ENCODE results near the gene SEC14L2.
A peak's percentile ranks its signal among the peaks of the same experiment; 100 is the strongest.

SEC14L2 gene

DNA sequence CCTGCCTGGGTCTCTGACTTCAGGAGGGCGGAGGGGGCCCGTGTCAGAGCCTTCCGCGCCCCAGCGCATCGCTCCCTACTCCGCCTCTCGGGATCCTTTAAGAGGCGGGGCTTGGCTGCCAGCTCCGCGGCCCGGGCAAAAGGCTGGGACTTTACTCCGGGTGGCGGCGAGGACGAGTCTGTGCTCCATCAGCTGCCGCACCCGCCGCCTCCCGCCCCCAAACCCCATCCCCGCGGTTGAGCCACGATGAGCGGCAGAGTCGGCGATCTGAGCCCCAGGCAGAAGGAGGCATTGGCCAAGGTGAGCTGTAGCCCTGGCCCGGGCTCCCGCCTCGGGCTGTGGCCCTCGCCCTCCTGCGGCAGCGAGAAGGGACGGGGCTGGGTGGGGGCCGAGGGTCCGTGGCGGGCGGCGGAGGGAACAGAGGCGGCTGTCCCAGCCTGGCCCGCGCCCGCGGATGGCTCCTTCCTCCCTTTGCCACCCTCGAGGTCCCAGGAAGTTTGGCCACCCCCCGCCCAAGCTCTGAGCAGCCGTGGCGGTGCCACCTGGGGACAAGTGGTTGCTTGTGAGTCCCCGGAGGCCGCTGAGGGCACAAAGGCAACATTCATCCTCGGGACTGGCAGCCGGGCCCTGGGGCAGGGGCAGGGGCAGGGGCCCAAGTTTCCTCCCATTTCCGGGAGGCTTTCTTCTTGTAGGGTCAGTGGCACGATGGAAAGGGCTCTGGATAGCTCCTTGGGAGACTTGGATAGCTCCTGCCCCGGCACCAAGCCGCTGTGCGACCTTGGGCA, at the start of gene SEC14L2:
Gene SEC14L2 (plus strand): TSS at position 148 of the 785 bp plus-strand sequence. CDS start 99 bp downstream, at position 247.
- DNase-seq, result peak; percentile 86

DNA sequence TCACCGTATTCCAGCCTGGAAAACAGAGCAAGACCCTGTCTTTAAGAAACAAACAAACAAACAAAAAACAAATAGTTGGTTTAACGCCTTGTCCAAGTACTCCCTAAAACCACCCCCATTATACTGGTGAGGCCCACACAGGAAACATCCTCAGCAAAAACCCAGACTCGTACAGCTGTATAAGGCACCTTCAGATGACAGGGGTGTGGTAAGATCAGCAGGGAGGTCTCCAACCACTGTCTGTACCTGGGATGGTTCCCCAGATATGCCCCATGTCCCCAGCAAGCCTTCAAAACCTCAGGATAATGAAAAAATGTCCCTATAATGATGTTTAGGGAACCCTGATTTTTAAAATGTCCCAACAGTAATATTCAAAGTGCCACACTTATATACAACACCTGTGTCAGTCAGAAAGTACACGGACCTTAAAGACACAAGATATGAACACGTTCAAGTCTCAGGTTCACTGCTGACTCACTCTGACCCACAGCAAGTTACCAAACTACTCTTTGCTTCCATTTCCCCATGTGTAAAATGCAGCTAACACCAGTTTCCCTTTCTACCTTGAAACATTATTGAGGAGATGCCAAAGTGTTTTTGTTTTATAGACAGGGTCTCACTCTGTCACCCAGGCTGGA, 49.4 kb upstream of the SEC14L2 start:
- DNase-seq, result no peak

DNA sequence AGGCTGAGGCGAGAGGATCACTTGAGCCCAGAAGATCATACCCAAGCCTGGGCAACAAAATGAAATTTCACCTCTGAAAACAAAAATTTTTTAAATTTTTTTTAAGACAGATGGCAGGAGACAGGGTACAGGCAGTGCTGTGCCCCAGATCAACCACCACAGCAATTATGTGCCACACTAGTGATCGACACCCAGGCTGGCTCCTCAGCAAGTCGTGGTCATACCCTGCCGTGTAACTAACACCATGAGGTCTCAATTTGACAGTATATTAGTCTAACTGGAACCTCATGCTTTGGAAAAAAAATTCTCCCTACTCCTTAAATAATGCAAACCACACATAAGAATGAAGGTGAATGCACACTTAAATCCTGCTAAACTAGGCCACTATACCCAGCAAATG, 48.4 kb upstream of the SEC14L2 start:
- DNase-seq, result no peak

DNA sequence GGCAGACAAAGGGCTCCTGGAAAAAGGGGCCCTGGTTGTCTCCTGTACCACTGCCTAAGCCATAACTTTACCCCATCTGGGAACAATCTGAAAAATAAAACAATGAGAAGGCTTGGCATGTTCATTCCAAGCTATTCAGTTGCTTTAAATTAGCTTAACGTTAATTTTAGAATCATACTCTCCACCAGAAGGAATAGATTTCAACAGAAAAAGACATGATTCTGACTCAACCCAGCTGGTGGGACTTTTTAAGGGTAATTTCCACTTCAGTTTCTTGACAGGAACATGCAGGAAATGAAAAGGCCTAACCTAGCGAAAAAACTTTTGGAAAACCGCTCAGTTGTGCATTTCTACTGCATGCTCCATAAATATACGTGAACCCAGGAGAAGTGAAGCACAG, 48.0 kb upstream of the SEC14L2 start:
- DNase-seq, result no peak

DNA sequence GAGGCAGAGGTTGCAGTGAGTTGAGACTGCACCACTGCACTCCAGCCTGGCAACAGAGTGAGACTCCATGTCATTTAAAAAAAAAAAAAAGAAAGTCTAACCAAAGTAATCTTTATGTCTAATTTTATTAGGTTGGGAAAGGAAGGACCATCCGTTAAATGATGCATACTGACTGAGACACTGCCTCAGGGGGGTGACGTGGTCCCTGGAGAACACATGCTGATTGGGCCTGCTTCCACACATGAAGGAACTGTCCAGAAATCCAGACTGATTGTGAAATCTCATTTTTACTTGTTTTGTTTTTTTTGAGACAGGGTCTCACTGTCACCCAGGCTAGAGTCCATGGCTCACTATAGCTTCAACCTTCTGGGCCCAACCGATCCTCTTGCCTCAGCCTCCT, 45.6 kb upstream of the SEC14L2 start:
- no peak for DNase-seq

DNA sequence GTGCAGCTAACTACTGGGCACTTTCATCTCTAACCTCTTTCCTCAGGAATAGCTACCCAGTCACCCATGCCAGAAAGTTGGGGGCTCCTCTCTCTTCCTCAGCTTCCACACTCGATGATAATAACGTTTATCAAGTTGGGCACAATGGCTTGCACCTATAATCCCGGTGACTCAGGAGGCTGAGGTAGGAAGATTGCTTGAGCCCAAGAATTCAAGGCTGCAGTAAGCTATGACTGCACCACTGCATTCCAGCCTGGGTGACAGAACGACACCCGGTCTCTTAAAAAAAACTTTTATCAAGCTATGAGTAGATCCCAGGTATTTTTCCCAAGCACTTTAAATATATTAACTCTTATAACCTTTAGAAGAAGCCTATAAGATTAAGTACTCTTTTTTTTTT, 42.2 kb upstream of the SEC14L2 start:
- no peak for DNase-seq

DNA sequence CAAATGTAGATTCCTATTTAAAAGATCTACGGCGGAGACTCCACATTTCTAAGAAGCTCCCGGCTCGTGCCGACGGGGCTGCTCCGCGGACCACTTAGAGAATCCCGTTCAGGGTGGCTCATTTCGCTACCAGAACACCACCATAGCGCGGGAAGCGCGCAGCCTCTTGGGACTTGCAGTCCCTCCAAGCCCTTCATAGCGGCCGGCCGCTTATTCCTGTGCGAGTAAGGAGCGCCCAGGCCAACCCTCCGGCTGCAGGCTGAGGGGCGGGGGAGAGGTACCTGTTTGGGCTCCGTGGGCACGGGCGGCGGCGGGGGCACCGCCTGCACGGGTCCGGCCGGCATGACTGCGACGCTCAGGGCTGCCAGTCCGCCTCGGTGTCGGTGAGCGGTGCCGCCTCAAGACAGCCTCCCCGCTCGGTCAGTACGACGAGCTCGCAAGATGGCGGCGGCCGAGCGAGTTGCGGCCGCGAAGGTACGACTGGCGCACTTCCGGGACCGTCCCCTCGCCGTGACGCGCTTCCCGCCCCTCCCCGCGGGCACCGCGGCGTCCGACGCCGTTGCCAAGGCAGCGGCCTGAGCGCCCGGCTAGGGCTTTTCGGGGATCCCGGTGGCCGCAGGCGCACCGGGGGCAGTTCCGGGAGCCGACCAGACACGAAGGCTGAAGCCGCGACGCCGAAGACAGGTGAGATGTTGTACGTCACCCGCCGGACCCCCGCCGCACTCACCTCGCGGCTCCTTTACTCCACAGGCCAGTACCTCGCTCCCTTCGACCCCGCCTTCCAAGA, 40.2 kb upstream of the SEC14L2 start, which contains the start of the genes CCDC157 and SF3A1:
Gene CCDC157 (plus strand): TSS at position 559 of the 787 bp plus-strand sequence. CDS start 8,994 bp downstream, outside the sequence.
Gene SF3A1 (minus strand): TSS at position 446 of the 787 bp plus-strand sequence. CDS start 102 bp downstream, at position 344.
- peak; percentile 92 for DNase-seq

DNA sequence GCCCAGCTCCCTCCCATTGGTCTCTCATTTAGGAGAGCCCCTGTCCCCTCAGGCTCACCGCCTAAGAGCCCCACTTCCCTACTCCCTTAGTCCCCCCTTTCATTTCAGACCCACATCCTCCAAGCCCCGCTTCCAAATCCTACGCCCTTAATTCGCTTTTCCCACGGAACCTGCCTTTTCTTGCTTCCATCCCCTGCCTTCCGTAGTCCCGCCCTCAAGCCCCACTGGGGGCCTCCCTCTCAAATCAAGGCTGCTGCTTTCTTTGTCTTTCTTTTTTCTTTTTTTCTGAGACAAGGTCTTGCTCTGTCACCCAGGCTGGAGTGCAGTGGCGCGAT, 39.6 kb upstream of the SEC14L2 start:
- DNase-seq, result no peak

DNA sequence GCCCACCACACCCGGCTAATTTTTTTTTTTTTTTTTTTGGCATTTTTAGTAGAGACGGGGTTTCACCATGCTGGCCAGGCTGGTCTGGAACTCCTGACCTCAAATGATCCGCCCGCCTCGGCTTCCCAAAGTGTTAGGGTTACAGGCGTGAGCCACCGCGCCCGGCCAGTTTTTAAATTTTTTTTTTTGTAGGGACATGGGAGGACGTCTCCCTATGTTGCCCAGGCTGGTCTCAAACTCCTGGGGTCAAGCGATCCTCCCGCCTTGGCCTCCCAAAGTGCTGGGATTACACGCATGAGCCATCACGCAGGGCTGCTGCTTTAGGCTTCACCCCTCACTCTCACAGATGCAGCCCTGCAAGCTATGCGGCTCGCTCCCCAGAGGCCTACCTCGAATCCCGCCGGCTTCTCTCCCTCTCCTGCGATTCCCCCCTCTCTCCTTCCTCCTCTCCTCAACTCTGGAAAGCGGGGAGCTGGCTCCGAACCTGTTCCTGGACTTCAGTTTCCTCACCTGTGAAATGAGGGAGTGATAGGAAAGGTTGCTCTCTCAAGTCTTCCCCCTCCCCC, 39.1 kb upstream of the SEC14L2 start:
- no peak for DNase-seq

DNA sequence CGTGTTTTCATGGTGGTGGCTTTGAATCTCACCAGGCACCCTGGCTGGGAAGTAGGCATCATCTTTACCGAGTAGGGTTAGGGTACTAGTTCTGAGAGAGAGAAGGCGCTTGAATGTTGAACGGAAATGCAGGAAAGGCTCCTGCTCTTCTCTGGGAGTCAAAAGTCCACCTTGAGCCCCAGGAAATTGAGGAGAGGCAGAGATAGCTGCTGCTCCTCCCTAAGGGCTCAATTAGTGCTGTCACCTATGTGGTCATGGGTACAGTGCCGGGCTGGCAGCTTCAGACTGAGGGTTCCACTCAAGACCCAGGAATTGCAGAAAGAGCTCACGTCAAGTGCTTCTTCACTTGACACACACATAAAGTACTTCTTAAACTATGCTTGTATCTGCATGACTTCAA, 38.3 kb upstream of the SEC14L2 start:
- DNase-seq, result no peak

DNA sequence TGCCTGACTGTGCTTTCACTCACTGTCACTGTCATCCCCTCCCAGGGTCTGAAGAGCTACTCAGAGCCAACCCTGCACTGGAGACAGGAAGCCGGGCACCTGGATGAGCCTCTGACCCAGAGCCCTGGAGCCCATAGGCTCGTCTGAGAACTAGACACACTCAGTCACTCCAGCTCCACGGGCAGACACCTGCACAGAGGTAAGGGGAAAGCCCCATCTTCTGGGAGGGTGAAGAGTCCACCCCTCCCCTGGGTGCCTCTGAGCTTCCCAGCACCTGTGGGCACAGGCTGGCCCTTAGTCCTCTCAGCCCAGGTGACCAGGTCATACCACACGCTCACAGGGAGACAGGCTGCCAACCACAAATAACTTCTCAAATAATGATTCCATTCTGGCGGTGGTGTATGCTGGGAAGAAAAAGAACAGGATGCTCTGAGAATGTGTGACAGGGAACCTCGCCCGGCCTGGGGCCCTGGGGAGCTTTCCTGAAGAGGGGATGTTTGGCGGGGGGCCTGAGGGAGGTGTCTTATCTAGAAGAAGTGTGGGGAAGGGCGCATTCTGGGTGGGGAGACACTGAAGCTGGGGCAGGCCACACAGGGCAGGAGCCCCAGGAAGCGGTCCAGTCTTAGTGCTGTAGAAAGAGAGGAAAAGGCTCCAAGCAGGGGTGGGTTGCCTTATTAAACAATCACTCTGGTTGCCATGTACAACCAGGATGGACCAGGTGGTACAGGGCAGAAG, 34.7 kb upstream of the SEC14L2 start:
- no peak for DNase-seq

DNA sequence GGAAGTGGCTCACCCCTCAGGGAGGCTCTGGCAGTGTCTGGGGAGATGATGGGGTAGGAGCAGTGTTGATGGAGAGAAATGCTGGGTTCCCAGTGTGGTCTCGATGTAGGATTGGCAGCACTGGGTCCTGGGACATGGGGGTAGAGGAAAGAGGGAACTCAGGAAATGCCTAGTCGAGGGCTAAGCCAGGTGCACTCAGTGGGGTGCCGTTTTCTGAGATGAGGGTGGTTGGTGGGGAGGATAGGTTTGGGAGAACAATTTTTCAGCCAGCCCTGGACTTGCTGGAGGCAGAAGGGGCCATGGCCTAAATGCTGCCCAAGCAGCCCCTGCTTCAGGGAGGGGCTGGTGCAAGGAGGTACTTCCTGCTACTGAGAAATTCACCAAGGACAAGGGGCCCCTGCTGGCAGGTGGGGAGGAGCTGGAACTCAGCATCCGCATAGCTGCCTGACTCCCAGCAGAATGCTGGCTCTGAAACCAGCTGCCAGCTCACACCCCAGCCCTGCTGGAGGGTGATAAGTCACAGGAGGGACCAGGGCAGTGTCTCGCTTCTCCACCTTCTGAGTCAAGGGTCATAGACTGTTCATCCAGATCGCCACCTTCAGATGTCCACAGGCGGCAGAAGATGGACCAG, 34.1 kb upstream of the SEC14L2 start:
- DNase-seq, result no peak

DNA sequence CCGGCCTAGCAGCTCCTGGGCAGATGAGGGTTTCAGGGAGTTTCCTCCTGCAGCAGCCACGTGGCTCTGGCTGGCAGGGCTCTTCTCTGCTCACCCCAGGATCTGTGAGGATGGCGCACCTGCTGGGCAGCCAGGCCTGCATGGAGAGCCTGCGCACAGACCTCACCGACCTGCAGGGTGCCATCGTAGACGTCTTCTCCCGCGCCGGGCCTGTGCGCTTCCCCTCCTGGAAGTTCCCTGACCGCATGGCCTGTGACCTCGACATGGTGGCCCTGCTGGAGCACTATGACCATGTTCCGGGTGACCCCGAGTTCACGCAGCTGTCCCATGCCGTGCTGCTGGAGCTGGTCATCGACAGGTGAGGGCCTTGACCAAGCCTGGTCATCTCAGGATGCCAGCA, 30.9 kb upstream of the SEC14L2 start:
- DNase-seq, result no peak

DNA sequence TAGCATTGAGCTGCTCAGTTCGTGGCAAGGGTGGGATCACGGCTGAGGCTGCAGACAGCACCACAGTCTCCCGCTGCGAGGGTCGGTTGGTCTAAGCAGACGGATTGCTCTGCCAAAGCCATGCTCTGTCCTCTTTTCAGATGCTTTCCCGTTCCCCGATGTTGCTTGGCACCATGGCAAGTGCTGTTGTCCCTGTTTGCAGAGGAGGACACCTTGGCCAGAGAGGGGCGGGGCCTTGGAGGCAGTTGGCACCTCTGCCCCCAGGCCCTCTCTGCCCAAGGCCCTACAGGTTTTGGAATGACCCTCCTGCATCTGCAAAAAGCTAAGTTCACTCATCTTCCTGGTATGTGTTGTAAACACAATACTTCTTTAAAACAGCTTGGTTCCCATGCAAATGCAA, 28.4 kb upstream of the SEC14L2 start:
- no peak for DNase-seq

DNA sequence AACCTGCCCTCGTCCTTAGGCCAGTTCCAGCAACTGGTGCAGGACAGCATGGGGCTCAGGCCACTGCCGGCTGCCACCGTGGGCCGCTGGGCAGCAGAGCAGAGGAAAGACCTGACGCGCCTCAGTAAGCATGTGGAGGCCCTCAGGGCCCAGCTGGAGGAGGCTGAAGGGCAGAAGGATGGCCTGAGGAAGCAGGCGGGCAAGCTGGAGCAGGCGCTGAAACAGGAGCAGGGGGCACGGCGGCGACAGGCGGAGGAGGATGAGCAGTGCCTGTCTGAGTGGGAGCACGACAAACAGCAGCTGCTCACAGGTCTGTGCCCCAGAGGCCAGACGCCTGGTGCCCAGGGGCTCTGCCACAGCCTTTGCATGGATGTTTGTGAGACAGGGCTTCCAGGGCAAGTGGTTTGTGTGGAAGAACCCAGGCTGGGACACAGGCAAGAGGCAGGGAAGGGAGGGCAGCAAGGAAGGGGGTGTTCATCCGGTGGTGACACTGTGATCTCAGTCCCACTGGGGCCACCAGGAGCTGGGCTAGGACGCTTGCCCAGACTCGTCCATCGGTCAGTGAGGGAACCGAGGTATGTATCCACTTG, 26.1 kb upstream of the SEC14L2 start:
- DNase-seq, result no peak

DNA sequence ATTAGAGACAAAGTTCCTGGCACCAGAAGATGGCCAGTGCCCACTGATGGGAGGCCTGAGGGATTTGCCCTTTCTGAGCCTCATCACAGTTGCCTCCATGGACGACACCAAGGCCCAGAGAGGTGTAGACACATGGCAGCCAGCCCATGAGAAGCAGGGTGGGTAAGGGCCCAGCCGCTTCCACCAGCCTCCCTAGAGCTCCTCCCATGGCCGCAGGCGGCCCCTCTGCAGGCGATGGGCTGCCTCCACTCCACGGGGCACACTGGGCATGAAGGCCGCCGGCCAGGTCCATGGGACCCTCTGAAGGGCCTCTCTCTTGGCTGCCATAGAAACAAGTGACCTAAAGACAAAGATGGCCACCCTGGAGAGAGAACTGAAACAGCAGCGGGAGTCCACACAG, 25.5 kb upstream of the SEC14L2 start:
- DNase-seq, result no peak

DNA sequence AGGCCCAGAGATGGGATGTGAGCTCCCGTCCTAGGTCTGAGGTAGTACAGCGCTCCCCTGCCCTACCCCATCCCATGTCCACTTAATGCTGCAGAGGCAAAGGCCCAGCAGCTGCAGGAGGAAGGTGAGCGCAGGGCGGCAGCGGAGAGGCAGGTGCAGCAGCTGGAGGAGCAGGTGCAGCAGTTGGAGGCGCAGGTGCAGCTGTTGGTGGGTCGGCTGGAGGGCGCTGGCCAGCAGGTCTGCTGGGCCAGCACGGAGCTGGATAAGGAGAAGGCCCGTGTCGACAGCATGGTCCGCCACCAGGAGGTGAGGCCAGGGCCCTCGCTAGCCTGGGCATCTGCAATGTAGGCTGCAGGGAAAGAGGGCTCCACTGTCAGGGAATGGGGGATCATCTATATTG, 24.8 kb upstream of the SEC14L2 start:
- no peak for DNase-seq

DNA sequence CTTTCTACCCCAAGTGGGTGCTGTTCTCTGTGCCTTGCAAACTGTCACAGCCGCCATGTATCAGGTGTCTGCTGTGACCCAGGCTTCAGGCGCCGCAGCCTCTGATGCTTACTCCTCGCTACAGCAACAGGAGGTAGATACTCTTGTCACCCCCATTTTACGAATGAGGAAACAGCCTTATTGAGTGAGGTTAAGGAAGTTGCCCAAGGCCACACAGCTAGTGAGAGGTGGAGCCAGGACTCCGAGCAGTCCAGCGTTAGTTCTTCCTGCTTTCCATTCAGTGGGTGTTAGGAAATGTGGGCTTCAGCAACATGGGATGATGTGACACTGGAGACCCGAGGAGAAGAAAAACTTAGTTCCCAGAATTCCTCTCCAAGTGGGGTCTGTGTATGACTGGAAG, 23.9 kb upstream of the SEC14L2 start:
- no peak for DNase-seq

DNA sequence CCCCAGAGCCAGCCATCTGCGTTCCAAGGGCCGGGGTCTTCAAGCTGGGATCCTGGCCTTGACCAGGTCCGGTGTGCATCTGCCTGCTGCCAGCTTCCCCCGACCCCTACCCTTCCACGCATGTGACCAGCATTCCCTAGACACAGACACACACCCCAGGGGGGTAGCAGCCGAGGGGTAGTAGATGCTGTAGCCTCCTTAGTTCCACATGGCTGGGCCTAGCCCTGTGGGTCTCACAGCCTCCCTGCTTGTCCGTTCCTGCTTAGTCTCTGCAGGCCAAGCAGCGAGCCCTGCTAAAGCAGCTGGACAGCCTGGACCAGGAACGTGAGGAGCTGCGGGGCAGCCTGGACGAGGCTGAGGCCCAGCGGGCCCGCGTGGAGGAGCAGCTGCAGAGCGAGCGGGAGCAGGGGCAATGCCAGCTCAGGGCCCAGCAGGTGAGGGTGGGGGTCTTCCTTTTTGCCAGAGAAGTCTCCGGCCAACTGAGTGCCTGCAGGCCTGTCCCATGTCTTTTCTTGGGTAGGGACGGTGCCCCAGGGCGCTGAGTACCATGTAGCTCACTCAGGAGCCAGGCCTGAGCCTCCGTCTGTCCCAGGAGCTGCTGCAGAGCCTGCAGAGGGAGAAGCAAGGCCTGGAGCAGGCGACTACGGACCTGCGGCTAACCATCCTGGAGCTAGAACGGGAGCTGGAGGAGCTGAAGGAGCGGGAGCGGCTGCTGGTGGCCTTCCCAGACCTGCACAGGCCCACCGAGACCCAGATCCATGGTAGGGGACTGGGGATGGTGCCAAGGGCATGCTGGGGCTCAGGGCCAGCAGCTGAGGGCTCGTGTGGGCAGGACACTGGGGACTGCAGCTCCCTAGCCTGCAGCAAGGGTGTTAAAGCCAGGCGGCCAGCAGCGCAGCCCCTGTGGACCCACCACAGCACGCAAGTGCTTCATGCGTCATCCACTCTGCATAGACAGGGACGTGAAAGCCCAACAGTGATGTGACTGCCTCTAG, 23.2 kb upstream of the SEC14L2 start:
- DNase-seq, result no peak

DNA sequence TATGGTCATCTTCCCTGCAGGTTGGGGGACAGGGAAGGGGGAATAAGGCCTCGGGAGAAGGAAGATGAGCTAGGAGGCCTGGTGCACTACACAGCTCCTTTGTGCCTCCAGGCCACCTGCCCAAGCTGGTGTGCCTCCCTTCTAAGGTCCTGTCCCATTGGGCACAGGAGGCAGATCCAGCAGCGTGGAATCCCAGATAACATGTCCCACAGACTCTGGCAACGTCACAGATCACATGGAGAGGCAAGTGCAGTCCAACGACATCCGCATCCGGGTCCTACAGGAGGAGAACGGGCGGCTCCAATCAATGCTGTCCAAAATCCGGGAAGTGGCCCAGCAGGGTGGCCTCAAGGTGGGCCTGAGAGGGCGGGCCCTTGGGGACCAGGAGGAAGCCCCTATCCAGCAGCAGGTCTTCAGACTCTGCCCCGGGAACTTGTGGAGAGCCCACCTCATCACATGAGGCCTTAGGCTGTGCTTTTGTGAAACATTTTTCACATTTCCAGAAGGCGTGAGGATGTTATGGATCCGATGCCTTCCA, 21.4 kb upstream of the SEC14L2 start:
- no peak for DNase-seq
